B cell (primary cell): ENCODE measurements around the gene GGCX. TPM values are rescaled to one million over a fixed set of nuclear protein-coding genes. Genes with fewer than 3 reads are reported as not detected.
"Not testable (repeated sequence)": the region's sequence is repeated elsewhere in the genome, so short reads cannot be mapped to it uniquely, and the experiment has no call there.

Experiments used
- ATAC-seq: fragments of 200-7000 bp; cut with Tn5 transposase; one replicate; pipeline ENCODE4 v1.10.0; 2021; ENCODE audit warnings: low read depth, mild to moderate bottlenecking, moderate number of reproducible peaks, moderate library complexity
- CTCF ChIA-PET: fragments of 350-600 bp; sonication (Branson Sonifier 250); formaldehyde crosslinking; loops from one replicate; lab custom pipeline; 2021; ENCODE audit warnings: antibody characterized with exemption, inconsistent platforms; lab: Charles Lee
- POLR2A ChIA-PET: fragments of 350-600 bp; sonication (Branson Sonifier 250); formaldehyde crosslinking; loops from one replicate; lab custom pipeline; 2021; ENCODE audit warnings: antibody characterized with exemption; lab: Charles Lee
- DNase-seq: peaks from one replicate; pipeline ENCODE4 v3.0.0; 2013
- H2AFZ ChIP-seq: 2 replicates; pipeline ENCODE4 v1.6.1; 2012; ENCODE audit warnings: mild to moderate bottlenecking, low read depth, low read length; ENCODE audit not compliant: insufficient read depth, poor library complexity, severe bottlenecking
- H3K27ac ChIP-seq, 2 donors: 1 replicate in 1 of 2; 2 replicates in 1 of 2; pipeline ENCODE4 v1.5.1; 2012 to 2013; ENCODE audit warnings: low read length in 2 of 2, mild to moderate bottlenecking in 2 of 2, moderate library complexity in 1 of 2
- H3K27me3 ChIP-seq, 4 experiments: fragments of 200-600 bp in 1 of 4; sonication (generic) in 1 of 4; replicated peaks in 1 of 4; 1 replicate in 2 of 4; 2 replicates in 2 of 4; pipeline versions ENCODE4 v1.6.1 to v1.7.0; 2013 to 2016; ENCODE audit warnings: low read length in 3 of 4, mild to moderate bottlenecking in 2 of 4, mixed read lengths in 1 of 4, moderate library complexity in 1 of 4; ENCODE audit not compliant: insufficient read depth in 4 of 4, control insufficient read depth in 3 of 4; ENCODE audit errors: control extremely low read depth in 1 of 4
- H3K36me3 ChIP-seq, 2 experiments: replicated peaks in 1 of 2; 1 replicate in 1 of 2; 2 replicates in 1 of 2; pipeline versions ENCODE4 v1.6.1 to v1.7.1; 2013; ENCODE audit warnings: low read length in 1 of 2; ENCODE audit not compliant: insufficient read depth in 2 of 2, control insufficient read depth in 1 of 2; ENCODE audit errors: control extremely low read depth in 1 of 2, extremely low read depth in 1 of 2
- H3K4me1 ChIP-seq, 2 donors: fragments of 200-600 bp in 1 of 2; sonication (generic) in 1 of 2; 1 replicate in 1 of 2; 2 replicates in 1 of 2; pipeline versions ENCODE4 v1.5.1 to v1.6.1; 2013 to 2017; ENCODE audit warnings: low read length in 2 of 2; ENCODE audit not compliant: control insufficient read depth in 2 of 2, insufficient read depth in 2 of 2
- H3K4me2 ChIP-seq: replicated peaks from 2 replicates; pipeline ENCODE3; 2012; ENCODE audit warnings: mild to moderate bottlenecking, low read depth, low read length; ENCODE audit not compliant: poor library complexity, severe bottlenecking
- H3K4me3 ChIP-seq, 5 experiments: fragments of 200-600 bp in 1 of 5; sonication (generic) in 1 of 5; 1 replicate in 3 of 5; 2 replicates in 2 of 5; pipeline versions ENCODE4 v1.5.1 to v1.7.0; 2011 to 2016; ENCODE audit warnings: low read length in 4 of 5, mild to moderate bottlenecking in 4 of 5, low read depth in 2 of 5, control low read depth in 1 of 5, moderate library complexity in 1 of 5; ENCODE audit not compliant: insufficient read depth in 1 of 5; ENCODE audit errors: control extremely low read depth in 1 of 5, extremely low read depth in 1 of 5
- H3K79me2 ChIP-seq: fragments of 200-600 bp; sonication (generic); one replicate; pipeline ENCODE4 v1.6.0; 2016; ENCODE audit warnings: low read length; ENCODE audit not compliant: control insufficient read depth, insufficient read depth
- H3K9ac ChIP-seq: fragments of 200-600 bp; sonication (generic); 2 replicates; pipeline ENCODE4 v1.6.1; 2017; ENCODE audit warnings: mild to moderate bottlenecking, low read length, moderate library complexity
- H3K9me3 ChIP-seq, 3 donors: one replicate each; pipeline versions ENCODE4 v1.6.1 to v1.7.1; 2013; ENCODE audit warnings: low read length in 2 of 3; ENCODE audit not compliant: control insufficient read depth in 2 of 3, insufficient read depth in 1 of 3; ENCODE audit errors: control extremely low read depth in 1 of 3
- H4K20me1 ChIP-seq: 2 replicates; pipeline ENCODE4 v1.6.0; 2012; ENCODE audit warnings: mild to moderate bottlenecking, low read length; ENCODE audit not compliant: insufficient read depth, control insufficient read depth, poor library complexity, severe bottlenecking
- H3K27ac Mint-ChIP-seq: one replicate; pipeline ENCODE4 v1.8.0; 2021; ENCODE audit warnings: mixed read lengths
- H3K27me3 Mint-ChIP-seq: one replicate; pipeline ENCODE4 v1.8.0; 2021; ENCODE audit warnings: mixed read lengths
- H3K4me1 Mint-ChIP-seq: one replicate; pipeline ENCODE4 v1.8.0; 2021; ENCODE audit warnings: mixed read lengths
- H3K4me3 Mint-ChIP-seq: one replicate; pipeline ENCODE4 v1.8.0; 2021; ENCODE audit warnings: mixed read lengths
- H3K9me3 Mint-ChIP-seq: one replicate; pipeline ENCODE4 v1.8.0; 2022; ENCODE audit warnings: mixed read lengths; ENCODE audit not compliant: insufficient read depth
- CTCF ChIP-seq: fragments of 200-600 bp; IDR thresholded peaks from one replicate; pipeline ENCODE4 v1.8.0; 2022; ENCODE audit warnings: antibody characterized with exemption, mild to moderate bottlenecking
- EZH2 ChIP-seq: IDR thresholded peaks from 2 replicates; pipeline ENCODE4 v1.6.1; 2012; ENCODE audit warnings: borderline replicate concordance, low read depth, mild to moderate bottlenecking, moderate library complexity, low read length; ENCODE audit not compliant: insufficient read depth, poor library complexity, severe bottlenecking
- WGBS: methylation state at CpG from one replicate; pipeline ENCODE4 v1.1.5; 2013; ENCODE audit warnings: missing lambda C conversion rate; ENCODE audit not compliant: insufficient coverage; 5-methylcytosine and 5-hydroxymethylcytosine counted together
- intact Hi-C: fragments of 100-400 bp; cut with micrococcal nuclease; formaldehyde crosslinking; loops from one replicate; pipeline ENCODE4 v1.10.0; 2022
- polyA plus RNA-seq: library from polyadenylated mRNA; depleted of rRNA; stranded (reverse); fragments of >200 nt; gene quantifications from 2 replicates; pipeline ENCODE4 v1.2.3, GENCODE V29; 2012
- total RNA-seq, 2 donors: library from RNA; stranded (reverse); fragments of 120-200 nt in 1 of 2; gene quantifications; 1 replicate in 1 of 2; 2 replicates in 1 of 2; pipeline versions ENCODE4 v1.2.3 to v1.2.4, GENCODE V29; 2013 to 2022

The GGCX gene
- total and polyA plus RNA-seq, 2 donors (not counting 1 experiment from before 2014, with no cell fraction given), result 23.5 to 36.8 TPM

GRCh38 chr2:85594715-85595300 is 33.5 kb upstream of the GGCX start:
- Mint-ChIP-seq H3K9me3 (no peaks in the 10 kb centered on the region), H3K27ac (peak overlapping the region; percentile 95), H3K27me3 (no peaks in the 10 kb centered on the region), H3K4me1 (peaks cover 29% of the 10 kb centered on the region), H3K4me3 (peak overlapping the region; percentile 92)
- Histone ChIP-seq H3K79me2 (peaks cover 45% of the 10 kb centered on the region), H4K20me1 (peaks cover 14% of the 10 kb centered on the region), H3K27me3 (no peaks in the 10 kb centered on the region), H3K36me3 (peaks cover 0 to 28% of the 10 kb centered on the region in 2 experiments), H3K4me1 (peaks cover 17 to 23% of the 10 kb centered on the region in 2 donors), H3K9me3 (no peaks in the 10 kb centered on the region), H2AFZ (peak overlapping the region; percentile 87), H3K4me2 (peak overlapping the region; percentile 83), H3K9ac (peak overlapping the region; percentile 97), H3K27ac (peak overlapping the region; percentile 76 to 81), H3K4me3 (peak overlapping the region; percentile 65 to 93 (median 86))
- ChIA-PET CTCF (interaction anchor here (1.0 to 4.5 kb wide), 6 partner anchors 10 to 203 kb away, joined by 3 to 21 read pairs (median 4); partner anchors contain the start of gene VAMP5), POLR2A (interaction anchor here (0.5 to 2.9 kb wide), 14 partner anchors 10 to 282 kb away, joined by 3 to 13 read pairs (median 4); partner anchors contain the start of genes C2orf68, MAT2A, SH2D6 and VAMP5)
- intact Hi-C loops, result loop anchor here (1.0 to 2.0 kb wide), 4 partner anchors 17 to 177 kb away; partner anchors contain the start of genes C2orf68, GGCX and SH2D6
- DNase-seq, result no peak
- no peak for ATAC-seq
- TF ChIP-seq CTCF, result no peak
- TF ChIP-seq EZH2, result no peak
- WGBS, result 30% methylated on average over 9 of the region's 13 CpGs

- ChIA-PET CTCF (no interaction called here), POLR2A (no interaction called here)
- peaks cover 45% of the 10 kb centered on the region for H3K79me2 ChIP-seq
- intact Hi-C loops, result no loop called here
- 92% methylated on average over 3 of the region's 3 CpGs for WGBS
- no peaks in the 10 kb centered on the region for H3K9me3 Mint-ChIP-seq
- no peaks in the 10 kb centered on the region for H3K9me3 ChIP-seq
- H3K27me3 Mint-ChIP-seq, result no peaks in the 10 kb centered on the region
- peaks cover 17 to 28% of the 10 kb centered on the region in 2 donors for H3K4me1 ChIP-seq
- H3K27ac ChIP-seq, result no peak overlapping the region
- no peak overlapping the region for H3K4me2 ChIP-seq
- H3K4me3 ChIP-seq, result no peak overlapping the region
- no peak overlapping the region for H3K9ac ChIP-seq
- H3K4me1 Mint-ChIP-seq, result peaks cover 36% of the 10 kb centered on the region
- no peaks in the 10 kb centered on the region for H3K27me3 ChIP-seq
- no peak for ATAC-seq
- H3K27ac Mint-ChIP-seq, result no peak overlapping the region
- no peak overlapping the region for H3K4me3 Mint-ChIP-seq
- TF ChIP-seq CTCF, result no peak
- no peak for TF ChIP-seq EZH2
- no peak overlapping the region for H2AFZ ChIP-seq
- H4K20me1 ChIP-seq, result peaks cover 14% of the 10 kb centered on the region
- no peak for DNase-seq
- H3K36me3 ChIP-seq, result peaks cover 0 to 14% of the 10 kb centered on the region in 2 experiments
Measured at GRCh38 chr2:85593023-85593422, 31.7 kb upstream of the GGCX start.

- Histone ChIP-seq H3K4me1 (peaks cover 24 to 35% of the 10 kb centered on the region in 2 donors), H4K20me1 (peaks cover 11% of the 10 kb centered on the region), H3K79me2 (peaks cover 42% of the 10 kb centered on the region)
- WGBS, result 97% methylated on average over 5 of the region's 9 CpGs
- H3K27ac Mint-ChIP-seq, POLR2A ChIA-PET, H3K4me2 ChIP-seq, H3K4me3 ChIP-seq, H3K36me3 ChIP-seq, H3K27ac ChIP-seq, H3K9ac ChIP-seq, H3K27me3 ChIP-seq, H2AFZ ChIP-seq, H3K9me3 Mint-ChIP-seq, DNase-seq, intact Hi-C loops, ATAC-seq, H3K27me3 Mint-ChIP-seq, H3K9me3 ChIP-seq: not testable (repeated sequence)
- CTCF ChIA-PET, result interaction anchor here (1.8 kb wide), 1 partner anchor 10 kb away, joined by 4 read pairs; the partner anchor contains the start of gene TMEM150A
- Mint-ChIP-seq H3K4me1 (peaks cover 42% of the 10 kb centered on the region), H3K4me3 (peak overlapping the region; percentile 45)
Measured at GRCh38 chr2:85592299-85592698, 31.0 kb upstream of the GGCX start.
